GF-D8 (cell line): ENCODE results near the gene MAP3K5.

Source experiments
- DNase-seq: peaks from one replicate; lab custom pipeline; 2025; lab: John Stamatoyannopoulos, UW

MAP3K5 gene

DNA sequence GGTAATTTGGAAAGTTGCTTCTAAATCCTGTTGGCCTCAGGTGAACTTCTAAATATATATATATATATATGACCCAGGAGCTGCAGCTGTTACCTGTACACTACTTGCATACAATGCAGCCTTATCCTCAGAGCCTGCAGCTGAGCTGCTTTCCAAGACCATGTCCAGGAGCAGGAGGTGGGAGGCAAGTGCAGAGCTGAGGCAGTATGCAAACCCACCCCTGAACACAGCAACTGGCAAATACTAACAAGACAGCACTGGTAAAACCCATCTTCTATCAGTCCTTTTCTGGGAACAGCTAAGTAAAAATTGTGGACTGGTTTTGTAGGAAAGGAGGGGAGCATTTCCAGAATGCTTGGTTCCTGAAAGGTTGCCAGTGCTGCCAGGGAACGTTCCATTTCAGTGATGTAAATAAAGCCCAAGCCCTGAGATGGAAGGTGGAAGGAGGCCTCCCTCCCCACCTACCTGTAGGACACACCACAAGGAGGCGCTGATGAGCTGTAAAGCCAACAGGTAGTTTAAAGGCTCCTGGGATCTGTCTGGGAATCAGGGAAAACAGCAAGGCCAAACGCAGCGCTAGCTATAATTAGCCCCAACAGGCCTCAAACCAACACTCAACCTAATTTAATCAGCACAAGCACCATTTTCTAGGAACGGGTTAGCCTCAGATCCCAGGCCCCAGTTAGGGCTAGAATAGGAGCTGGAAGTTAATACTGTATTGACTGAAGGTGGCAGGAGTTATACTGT is 148.3 kb downstream of the MAP3K5 start:
- peak; percentile 34 for DNase-seq

DNA sequence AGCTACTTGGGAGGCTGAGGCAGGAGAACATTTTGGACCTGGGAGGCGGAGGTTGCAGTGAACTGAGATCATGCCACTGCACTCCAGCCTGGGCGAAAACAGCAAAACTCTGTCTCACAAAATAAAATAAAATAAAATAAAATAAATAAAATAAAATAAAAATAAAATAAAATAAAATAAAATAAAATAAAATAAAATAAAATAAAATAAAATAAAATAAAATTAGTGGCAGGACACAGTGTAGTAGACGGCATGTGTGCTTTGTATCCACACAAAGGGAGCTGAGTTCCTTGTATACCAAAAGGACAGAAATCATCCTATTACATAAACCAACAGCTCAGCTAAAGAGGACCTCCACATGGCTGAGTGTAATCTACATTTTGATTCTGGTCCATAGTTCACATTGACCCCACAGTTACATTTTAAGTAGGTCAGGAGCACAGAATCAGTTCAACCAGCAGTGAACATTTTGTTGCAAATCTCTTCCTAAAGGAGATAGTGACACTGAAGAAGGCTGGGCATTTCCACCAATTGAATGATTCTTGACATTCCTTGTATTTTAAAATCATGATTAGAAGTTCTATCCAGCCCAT is 150.3 kb downstream of the MAP3K5 start:
- DNase-seq, result no peak

DNA sequence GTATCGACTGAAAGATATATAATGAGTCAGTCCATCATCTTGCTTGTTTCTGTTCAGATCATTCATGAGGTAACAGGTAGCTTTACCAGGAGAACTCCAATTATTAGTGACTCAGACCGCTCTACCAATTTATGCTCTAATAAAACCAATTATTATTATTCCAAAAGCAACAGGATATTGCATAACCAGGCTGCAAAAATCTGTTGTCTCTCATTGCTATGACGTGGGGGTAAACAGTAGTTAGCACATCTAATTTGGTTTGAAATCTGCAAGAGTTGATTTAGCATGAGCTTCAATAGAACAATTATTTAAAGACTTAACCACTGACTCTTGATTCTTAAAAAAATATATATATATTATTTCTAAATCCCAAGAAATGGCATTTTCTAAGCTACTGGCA is 151.1 kb downstream of the MAP3K5 start:
- DNase-seq, result no peak

DNA sequence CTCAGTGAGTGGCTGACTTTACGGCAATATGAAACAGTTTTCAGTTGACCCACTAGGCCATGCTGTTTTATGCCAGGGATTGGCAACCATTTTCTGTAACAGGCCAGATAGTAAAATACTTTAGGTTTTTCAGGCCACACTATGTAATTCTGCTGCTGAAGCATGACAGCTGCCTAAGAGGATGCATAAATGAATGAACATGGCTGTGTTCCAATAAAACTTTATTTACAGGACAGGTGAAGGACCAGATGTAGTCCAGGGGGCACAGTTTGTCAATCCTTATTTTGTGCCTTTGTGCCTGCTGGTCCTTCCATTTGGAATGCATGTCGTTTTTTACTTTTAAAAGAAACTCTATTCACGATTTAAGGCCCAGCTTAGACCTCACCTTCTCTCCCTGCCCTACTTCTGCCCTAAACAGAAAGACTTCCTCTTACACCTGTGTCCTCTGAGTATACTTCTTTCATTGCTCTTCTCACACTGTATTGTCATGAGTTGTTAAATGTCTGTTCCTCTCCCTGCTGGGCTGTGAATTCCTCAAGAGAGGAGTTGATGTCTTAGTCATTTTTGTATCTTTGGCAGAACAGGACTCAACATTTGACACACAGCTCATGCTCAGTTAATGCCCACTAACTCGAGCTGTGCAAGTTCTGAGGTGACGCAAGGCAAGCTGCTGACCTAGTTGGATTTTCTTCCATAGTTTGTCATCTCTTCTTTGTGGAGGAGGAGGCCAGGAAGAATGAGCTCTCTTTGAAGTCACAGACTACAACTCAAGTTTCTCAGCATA is 152.0 kb downstream of the MAP3K5 start:
- DNase-seq, result no peak

DNA sequence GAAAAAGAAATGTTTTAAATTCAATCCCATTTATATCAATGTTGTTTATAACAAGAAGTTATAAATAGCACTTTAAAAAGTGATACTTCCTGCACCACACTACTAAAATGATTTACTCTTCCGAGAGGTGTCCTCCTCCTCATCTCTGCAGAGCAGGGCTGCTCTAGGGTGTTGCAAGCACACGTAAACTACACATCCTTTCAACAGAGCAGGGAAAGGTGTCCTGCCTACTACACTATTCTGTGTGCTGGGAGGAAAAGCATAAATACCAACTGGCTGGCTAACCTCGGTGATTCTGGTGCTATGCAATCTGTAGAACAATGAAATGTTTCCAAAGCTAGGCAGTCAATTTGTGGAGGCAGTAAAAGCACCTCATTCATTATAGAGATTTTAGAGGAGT is 152.6 kb downstream of the MAP3K5 start:
- no peak for DNase-seq

DNA sequence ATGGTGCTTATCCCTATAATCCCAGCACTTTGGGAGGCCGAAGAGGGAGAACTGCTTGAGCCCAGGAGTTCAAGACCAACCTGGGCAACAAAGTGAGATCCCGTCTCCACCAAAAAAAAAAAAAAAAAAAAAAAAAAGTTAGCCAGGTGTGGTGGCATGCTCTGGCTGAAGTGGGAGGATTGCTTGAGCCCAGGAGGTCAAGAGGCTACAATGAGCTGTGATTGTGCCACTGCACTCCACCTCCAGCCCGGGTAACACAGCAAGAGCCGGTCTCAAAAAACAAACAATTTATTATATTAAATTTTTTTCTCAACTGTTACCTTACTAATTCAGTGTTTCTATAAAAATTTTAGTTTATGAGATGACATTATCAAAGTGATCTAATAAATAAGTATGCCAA is 156.7 kb downstream of the MAP3K5 start:
- no peak for DNase-seq

DNA sequence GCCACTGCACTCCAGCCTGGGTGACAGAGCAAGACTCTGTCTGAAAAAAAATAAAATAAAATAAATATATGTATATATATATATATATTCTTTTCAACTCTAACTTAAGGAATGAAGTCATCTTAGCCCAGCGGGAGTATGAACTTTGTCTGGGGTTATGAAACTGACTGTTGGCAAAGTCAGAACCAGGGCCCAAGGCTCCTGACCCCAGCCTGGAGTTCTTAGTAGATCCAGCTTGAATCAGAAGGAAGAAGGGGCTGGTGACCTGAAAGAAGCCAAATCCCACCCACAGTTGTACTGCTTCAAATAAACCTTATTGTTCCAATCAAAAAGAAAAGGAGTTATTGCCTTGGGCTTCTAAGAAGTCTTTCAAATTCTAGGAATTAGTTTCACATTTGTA is 158.9 kb downstream of the MAP3K5 start:
- DNase-seq, result no peak

DNA sequence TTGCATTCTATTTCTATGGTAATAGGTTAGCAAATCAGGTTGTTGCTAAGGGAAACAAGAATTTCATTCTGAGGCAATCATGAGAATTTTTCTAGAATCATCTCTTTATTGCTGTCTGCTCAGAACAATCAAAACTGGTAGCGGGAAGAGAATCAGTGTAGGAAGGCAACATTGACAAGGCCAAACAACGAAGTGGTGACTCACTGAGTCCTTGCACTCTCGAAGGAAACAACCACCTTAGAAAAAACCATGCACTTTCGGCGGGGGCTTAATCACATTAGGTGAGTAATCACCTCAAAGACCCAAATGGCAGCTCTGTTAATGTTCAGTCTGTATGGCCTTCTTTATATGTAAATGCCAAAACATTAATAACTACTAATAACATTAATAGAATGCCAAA is 163.3 kb downstream of the MAP3K5 start:
- no peak for DNase-seq

DNA sequence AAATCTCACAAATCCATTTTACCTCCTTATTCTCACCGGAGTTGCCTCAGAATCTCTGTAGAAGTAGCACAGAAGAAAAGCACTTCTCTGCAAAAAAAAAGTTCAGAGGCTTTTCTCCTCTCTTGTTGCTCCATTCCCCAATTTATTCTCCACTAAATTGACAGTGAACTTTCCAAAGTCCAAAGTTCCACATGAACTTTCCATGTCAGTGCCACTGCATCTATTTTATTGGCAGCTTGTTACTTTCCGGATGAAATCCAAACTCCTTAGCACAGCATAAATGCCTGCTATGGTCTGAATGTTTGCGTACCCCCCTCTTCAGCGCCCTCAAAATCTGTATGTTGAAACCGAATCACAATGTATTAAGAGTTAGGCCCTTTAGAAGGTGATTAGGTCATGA is 165.1 kb downstream of the MAP3K5 start:
- DNase-seq, result no peak

DNA sequence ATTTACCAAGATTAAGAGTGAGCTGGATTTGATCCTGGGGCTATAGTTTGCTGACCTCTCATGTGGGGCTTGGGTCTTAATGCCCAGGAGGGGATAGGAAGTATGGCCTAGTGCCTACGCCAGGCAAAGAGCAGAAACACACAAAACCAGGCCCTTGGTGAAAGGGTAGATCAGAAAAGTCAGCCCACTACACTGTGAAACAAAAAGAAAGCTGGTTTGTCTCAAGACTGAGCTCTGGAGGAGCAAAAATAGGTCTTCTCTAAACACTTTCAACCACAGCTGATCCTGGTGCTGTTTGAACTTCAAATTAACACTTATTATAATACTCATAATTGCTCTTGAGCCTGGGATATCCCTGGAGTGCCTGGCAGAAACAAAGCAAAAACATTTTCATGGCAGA is 167.0 kb downstream of the MAP3K5 start:
- no peak for DNase-seq

DNA sequence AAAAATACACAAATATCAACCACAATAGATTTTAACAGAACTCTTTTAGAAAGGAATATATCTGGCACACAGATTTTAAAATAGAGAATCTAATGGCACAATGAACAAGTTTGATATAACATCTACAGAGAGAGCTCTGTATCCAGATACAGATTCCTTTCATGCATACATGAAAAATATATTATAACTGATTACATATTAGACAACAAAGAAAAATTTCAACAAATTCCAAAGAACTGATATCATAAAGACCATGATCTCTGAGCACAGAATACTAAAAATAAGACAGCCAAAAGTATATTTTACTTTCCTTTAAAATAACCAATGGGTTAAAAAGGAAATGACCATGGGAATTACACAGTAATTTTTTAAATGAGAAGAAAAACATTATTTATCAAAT is 167.9 kb downstream of the MAP3K5 start:
- DNase-seq, result no peak

DNA sequence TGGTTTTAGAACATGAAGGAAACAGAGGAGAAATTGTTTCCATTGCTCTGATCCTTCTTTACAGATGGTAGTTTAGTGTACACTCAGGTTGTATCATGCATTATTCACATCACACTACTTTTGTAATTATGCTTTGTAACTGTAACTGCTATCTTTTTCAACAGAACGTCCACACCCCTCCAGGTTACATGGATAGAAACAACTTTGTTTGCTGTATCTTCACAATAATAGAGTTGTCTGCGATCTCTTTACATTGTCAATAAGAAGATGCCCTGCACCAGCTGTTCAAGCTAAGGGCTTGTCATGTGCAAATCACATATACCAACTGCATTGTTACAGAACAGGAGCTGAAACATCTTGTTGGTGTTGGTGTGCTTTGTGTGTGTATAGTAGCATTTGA is 174.2 kb downstream of the MAP3K5 start:
- no peak for DNase-seq

DNA sequence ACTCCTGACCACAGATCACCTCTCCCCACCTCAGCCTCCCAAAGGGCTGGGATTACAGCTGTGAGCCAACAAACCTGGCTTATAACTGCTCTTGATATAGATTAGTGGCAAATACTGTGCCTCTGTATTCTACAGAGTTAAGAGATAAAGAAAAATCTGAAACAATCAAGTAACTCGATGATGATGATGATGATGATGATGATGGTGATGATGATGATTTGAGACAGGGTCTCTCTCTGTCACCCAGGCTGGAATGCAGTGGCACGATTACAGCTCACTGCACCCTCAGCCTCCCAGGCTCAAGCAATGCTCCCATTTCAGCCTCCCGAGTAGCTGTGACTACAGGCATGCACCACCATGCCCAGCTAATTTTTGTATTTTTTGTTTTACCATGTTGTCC is 175.8 kb downstream of the MAP3K5 start:
- no peak for DNase-seq

DNA sequence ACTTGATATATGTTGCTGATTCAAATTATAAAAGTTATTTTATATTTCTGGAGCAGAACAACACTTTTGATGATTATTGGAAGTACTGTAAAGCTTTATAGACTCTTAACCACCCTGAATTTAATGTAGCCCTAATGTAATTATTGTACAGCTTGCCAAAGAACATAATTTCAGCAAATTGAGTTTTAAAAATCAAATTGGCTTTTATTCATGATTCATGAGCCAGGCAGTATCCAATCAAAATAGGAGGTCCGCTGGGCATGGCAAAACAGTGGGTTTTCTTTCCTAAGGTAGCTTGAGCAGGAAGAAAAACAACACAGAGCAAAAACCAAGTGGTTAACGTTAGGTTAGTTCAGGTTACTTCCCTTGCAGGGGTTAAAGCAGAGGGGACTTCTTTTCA is 177.3 kb downstream of the MAP3K5 start:
- DNase-seq, result no peak

DNA sequence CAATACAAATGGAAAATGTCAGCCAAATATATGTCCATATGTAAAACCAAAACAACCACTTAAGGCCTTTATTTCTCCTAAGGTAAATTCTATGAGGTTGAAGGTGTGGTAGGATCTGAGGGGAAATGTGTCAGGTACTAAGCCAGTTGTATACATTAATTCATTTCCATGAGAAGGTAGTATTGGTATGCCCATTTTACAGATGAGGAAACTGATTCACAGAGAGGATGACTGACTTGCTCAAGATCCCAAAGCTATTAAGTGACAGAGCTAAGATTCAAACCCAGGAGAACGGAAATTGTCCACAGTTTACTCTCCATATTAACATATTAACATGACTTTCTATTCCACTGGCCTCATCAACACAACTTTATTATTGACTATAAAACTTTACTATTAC is 177.9 kb downstream of the MAP3K5 start:
- DNase-seq, result no peak

DNA sequence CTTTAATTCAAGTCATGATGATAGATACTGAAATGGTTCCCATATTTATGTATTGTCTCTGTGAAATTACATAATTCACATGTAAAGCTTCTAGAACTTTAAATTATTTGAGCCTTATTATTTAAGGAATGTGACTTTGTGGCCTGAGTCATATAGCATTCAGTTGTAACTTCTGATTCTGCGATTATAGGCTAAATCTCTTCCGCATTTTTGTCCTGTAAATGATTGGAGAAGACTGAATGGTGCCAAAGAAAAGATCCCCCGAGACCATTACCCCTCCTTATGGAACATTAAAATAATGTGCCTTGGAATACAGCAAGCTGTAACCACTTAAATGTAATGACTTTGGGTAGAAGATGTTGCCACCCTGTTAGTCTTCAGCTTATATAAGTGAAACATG is 178.8 kb downstream of the MAP3K5 start:
- no peak for DNase-seq

DNA sequence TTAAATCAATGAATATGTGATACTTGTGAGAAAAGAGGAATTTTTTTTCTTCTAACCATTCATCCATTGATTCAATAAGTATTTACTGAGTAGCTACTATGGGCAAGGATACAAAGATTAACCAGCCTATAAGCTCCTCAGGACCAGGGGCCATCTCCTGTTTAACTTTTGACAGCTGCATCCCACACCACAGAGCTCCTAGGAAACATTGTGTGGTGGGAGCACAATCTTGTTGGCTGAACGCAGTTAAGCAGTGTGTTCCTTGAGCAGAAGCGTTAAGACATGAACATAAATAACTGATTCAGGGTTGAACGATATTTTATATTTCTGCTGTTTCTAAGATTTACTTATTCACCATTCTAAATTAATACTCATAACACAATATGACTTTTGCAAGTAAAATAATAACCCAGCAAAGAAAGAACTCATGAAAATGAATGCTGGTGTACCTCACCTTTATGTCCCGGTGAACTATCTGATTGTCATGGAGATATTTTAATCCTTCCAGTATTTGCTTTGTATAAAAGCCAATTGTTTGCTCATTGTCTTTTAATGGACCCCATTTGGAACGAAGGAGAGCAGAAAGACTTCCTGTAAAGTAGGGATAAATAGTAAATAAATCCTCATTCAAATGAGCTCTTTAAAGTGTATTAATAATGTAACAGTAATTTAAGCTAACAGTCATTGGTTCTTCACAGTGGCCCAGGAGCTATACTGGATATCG is 179.4 kb downstream of the MAP3K5 start:
- no peak for DNase-seq

DNA sequence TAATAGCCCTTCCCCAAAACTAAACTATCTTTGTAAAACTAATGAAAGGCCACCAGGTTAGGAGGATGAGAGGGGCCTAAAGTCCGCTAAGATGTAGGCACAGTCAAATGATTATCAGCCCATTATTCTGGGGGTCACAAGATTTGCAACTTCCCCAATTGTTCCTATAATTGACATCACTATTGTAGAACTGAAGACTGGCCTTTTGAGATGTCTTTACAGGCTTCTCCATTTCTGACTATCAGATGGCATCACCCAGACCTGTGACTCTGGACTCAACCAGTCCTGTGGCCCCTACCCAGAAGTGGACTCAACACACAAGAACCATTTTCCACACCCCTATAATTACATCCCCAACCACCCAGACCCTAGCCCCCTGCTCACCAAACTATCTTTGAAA is 180.5 kb downstream of the MAP3K5 start:
- no peak for DNase-seq

DNA sequence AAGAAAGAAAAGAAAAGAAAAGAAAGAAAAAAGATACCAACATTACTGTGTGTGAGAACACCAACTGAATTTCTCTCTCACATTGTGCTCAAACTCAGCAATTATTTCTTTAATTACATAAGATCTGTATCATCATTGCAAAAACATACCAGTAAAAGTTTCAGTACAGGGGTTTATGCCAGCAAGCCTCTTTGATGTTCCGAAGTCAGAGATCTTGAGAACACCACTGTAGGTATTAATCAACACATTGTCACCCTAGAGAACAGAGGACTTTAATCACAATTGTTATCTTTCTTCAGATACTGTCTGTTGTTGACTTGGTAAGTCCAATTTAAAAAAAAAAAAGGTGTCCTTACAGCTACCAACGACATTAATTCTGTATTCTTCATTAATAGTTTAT is 181.1 kb downstream of the MAP3K5 start:
- DNase-seq, result no peak

DNA sequence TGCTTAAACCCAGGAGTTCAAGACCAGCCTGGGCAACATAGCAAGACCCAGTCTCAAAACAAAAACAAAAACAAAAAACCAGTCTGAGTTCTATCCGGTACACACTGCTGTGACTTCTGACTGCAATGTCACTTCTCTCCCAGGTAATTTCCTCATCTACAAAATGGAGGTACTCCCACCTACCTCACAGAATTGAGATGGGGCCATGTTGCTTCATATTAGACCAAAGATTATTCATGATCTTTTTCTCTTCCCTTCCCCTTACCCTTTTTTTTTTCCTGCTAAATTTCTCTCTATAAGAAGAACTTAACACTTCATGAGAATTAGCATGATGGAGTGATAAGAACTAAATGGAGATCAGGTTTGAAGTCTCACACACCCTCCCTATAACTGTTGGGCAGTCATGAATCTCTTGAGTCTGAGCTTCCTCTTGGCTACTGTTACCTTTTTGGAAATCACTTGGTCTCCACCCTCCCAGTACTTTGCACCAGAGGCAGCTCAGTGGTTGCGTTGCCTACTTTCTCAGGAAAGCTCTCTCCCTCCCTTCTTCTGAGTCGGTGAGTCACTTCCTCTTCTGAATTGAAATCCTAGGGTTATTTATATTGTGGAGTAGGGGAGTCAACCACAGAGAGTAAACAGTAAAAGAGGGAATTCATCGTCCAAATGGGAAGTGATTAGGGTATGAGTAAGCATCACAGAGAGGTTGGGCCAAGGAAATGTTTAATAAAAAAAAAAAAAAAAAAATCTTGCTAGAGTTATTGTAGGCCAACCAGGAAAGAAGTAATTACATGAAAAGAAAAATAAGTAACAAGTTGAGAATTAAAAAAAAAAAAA is 182.2 kb downstream of the MAP3K5 start:
- DNase-seq, result peak; percentile 79

DNA sequence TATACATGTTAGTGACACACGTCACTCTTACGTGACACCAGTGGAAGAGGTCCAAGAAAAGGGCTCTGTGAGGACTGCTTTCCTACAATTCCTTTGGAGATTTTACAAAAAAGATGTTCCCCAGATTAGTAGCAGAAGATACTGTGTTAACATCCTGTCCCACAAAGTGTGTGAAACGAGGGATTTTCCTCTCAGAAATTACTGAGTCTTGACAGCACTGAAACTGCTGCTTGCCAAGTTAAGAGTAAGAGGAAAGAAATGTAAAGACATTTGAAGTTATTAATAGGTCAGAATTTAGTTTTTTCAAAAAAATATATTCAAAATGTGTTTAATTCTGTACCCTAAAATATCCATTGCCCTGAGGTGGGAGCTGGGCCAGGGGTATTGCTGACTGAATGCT is 183.3 kb downstream of the MAP3K5 start:
- no peak for DNase-seq
